Tongue (tissue), 2 donors: ENCODE results near the gene ANGPTL2. TPM values are rescaled to one million over a fixed set of nuclear protein-coding genes. Genes with fewer than 3 reads are reported as not detected.
A peak's percentile ranks its signal among the peaks of the same experiment; 100 is the strongest.

Source experiments
- DNase-seq: peaks from one replicate; pipeline ENCODE4 v3.0.0-alpha.2; 2015
- total RNA-seq: library from RNA; depleted of rRNA; stranded (reverse); fragments of >200 nt; gene quantifications from one replicate; pipeline ENCODE4 v1.2.3, GENCODE V29; 2014

Gene ANGPTL2
- total RNA-seq, 1 donor from 2014 or later = 78.1 TPM

DNA sequence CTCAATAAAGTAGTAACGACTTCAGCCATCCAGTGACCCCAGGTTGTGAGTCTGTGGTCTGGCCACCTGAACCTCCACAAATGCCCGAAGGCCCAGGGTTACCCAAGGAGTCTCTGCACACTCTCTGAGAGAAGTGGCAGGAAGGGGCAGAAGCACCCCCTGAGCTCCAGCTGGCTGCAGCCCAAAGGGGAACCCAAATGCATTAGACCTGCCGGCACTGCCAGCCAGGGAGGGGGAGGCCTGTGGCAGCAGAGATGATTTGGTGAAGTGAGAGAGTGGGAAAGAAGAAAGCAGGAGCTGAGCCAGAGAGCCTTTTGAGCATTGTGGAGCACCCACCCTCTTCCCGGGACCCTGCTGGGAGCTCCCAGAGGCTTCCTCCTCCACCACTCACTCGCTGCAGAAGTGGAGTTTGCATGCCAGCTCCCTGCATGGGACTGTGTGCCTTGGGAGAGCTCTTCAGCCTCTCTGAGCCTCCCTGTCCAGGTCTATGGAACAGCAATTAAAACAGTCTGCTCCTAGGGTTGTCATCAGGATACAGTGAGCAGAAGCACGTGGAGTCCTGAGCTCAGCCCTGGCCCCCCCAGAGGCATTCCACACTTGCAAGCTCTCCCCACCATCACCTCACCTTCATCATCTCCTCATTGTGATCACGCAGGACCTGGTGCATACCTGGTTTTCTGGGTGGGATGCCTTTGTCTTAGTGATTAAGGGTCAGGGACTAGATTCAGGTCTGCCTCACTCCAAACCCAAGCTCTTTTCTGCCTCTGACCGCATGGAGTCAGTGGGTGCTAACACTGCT, 13.8 kb upstream of the ANGPTL2 start:
- DNase-seq = no peak

DNA sequence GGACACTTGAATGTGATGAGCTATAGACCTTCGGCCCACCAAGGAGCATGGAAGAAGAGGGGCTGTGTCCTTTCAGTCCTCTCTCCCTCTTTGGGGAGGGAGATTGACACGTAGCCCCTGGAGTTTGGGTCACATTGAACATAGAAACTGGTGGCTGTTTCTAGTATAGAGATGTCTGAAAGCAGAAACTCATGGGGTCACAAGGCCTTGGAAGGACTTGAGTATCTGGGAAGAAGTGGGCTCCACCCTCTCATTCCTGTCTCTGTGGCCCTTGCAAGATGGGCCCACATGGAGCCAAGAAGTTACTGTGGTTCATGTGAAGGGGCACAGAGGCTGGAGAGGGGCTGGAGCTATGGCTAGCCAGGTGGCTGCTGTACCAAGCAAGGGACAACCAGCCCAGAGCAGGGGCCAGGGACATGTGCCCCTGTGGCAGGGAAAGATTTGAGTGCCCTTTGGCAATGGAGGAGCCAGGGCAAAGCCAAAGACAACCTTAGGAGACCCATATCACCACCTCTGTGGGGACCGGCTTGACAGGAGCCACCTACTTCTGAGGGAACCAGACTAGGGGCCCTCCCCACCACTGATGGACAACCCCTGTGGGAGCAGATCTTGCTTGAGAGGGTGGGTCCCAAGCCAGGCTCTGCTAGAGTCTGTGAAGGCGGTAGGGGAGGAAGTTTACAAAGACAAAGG, 12.8 kb upstream of the ANGPTL2 start:
- DNase-seq = no peak

DNA sequence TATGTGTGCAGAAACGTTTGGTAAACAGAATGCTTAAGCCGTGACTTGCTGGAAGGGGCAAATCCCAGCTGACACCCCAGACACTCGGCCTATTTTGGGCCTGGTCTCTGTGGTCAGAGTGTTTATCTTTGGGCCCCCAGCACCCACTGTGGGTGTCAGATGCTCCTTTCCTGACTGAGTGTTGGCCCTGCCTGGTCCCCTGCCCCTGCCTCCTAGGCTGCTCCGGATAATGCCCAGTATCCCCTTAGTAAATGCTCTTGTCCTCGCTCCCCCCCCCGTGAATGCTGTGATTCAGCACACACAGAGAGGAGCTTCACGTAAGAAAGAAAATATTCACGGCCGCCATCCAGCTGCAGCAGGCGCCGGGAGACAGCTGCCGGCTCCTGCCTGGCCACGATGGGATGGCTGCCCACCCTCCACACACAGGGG, 11.3 kb upstream of the ANGPTL2 start:
- DNase-seq = peak; percentile 92

DNA sequence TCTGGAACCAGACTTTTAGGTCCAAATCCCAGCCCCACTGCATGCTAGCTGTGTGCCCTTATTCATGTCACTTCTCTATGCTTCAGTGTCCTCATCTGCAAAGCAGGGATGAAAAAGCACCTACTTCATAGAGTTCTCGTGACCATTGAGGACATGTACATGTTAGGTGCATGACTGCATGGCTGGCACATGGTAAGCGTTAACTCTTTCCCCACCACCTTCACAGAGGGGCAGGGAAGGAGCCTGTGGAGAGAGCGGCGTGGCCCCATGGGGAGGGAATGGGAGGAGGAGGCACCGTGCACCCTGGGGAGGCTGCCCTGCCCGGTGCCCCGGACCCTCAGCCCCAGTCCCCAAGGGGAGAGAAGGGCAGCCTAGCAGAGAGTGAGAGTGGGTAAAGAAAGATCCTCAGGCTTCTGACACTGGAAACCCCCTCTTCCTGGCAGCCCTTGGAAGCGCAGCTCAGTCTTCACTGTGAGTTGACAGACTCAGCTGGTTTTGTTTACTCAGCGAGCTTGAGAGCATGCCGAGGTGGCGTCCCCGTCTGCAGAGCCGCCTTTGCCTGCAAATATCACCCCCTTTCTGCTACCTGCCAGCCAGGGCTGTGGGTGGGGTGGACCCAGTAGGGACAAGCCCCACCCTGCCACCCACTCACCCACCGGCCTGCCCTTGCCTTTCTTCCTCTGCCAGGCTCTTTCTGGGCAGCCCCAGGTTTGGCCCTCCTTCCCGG, 10.6 kb upstream of the ANGPTL2 start:
- DNase-seq = peak; percentile 79

DNA sequence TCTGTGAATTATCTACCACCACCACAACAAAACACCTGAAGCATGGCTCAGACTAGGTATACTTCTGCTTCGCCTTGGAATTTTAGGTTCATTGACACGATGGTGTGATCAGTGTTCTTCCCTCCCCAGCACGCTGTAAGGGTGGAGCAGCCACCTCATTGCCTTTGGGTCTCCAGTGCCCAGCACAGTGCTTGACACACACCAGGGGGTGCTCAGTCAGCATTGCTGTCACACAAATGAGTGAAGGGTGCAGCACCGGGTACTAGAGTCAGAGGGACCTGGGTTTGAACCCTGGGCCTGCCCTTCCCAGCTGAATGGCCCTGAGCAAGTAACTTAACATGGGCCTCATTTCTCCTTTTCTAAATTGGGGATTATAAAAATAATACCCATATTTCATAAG, 9.9 kb upstream of the ANGPTL2 start:
- no peak for DNase-seq

DNA sequence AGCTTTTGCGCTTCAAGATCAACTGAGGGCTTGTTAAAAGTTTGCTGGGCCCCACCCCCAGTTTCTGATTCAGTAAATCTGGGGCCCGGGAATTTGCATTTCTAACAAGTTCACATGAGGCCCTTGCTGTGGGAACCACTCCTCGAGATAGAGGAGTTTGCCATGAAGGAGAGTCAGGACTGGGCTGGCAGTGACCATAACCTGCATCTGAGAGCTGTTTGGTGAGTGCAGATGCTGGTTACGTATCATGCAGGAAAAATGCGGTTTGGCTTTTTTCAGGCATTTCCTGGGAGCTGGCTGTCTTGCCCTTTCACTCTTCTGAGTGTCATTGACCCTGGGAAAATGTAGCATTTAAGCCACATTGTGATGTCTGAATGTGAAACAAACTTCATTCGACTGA, 9.4 kb upstream of the ANGPTL2 start:
- no peak for DNase-seq

DNA sequence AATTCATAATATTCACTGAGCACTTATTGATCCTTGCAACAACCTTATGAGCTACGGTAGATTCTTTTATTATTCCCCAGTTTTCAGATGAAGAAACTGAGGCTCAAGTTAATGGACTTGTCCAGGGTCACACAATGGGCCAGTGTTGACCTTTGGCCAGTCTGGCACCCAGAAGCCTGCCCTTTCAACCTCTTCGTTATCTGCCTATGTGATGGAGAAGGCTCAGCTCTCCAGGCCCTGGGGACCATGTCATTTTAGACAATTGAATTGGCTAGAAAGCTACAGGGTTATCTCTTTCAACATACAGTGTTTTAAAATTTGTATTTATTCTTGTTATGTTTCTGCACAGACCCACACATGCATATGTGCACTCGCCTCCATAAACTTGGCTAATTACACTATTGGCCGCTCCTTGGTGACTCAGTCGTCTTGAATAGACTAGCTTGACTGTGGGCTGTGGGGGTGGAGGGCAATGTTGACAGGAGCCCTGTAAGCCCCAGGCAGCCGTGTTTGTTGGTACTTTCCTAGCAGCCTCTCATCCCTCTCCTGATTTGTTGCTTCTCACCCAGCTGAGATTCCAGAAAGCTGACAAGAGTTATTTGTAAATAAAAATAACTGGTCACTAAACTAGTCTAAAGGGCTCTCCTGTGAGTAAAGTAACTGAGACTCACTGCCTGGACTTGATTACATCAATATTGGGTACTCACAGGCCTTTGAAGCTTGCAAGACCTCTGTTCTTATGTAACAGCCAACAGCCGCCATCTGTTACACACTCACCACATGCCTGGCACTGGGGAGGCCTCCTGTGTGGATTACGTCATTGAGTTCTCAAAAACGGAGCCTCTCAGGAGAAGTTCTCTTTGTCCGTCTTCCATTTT, 8.5 kb upstream of the ANGPTL2 start:
- peak; percentile 94 for DNase-seq

DNA sequence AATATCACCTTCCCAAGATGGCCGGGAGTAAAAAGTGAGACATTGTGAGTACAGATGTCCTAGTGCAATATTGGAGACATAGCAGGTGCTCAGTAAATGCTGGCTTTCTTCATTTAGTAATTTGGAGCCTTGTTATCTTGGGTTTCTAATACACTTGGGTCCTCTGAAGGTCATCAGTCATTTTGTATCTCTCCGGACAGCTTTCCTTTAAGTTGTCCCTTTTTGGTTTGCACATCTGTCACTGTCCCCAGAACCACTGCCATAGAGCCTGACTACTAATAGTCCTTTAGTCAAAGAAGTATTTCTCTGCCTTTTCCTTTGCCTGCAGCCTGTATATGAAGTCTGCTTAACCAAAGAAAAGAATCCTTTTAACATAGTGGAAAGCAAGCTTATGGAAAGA, 7.8 kb upstream of the ANGPTL2 start:
- no peak for DNase-seq

DNA sequence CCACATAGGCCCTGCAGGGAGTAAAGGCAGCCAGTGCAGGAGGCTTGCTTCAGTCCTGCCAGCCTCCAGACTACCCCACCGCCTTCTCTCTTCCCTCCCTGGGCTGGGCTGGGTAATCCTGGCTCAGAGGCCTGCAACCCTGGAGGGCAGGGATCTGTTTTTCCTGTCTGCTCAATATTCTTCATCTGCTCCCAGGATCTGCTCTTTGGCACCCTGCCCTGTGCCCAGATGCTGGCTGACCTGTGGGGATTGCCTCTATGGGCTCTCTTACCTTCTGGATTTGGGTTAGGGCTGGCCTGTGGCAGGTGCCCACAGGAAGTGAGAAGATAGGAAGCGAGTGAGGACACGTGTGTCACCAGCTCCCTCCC, 7.3 kb upstream of the ANGPTL2 start:
- DNase-seq = no peak

DNA sequence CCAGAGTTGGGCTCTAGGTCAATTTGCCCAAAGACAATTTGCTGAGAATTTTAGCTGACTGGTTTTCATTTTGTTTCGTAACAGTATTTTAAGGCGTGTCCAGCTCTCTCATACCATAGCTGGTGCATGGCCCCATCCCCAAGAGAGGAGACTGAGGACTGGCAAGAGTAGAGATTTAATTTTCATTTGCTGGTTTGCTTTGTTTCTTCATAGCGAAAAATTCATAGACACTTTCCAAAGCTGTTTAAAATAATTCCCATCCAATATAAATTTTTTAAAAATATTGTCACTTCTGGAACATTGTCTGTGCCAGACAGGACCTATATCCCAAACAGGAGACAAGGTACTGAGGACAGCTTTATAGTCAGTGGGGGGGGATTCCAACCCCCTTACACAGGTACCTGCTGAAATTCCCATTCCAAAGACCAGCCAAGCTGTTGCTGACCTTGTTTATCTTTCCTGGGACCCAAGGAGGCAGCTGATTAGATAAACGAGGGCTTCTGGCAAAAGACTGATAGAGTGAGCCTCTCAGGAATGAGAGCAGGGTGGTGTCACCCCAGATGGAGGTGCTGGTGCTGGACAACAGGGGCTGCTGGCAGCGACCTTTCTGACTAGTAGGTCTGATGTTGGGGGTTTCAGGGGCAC, 6.8 kb upstream of the ANGPTL2 start:
- no peak for DNase-seq

DNA sequence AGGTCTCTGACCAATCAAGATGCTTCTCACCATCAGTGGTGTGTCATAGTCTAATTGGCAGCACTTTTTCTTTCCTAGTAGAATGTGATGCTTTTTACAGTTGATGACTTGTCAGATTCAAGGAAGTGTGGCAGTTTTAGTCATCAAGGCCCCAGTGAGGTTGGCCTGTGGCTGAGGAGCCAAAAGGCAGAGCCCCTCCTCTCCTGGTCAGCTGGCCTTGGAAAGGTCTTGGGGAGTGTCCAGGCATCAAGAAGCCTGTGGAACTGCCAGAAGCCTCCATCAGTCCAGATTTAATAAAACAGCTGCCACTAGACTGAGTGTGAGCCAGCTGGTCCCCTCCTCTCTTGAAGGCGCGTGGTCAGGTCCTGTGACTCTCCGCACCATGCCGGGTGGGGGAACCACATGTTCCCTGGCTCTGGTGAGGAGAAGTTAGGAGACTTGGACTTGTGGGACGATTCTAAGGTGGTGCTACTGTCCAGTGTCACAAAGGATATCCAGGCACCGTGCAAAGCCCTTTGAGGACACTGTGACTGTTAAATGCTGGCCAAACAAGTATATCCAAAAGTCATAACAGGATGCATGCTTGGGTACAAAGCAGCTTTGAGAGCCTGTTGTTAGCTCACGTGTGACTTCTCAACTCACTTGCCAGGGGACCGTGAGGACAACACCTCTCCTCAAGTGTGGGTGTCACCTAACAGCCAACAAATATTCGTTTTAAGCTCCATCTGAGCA, 6.1 kb upstream of the ANGPTL2 start:
- DNase-seq = peak; percentile 91

DNA sequence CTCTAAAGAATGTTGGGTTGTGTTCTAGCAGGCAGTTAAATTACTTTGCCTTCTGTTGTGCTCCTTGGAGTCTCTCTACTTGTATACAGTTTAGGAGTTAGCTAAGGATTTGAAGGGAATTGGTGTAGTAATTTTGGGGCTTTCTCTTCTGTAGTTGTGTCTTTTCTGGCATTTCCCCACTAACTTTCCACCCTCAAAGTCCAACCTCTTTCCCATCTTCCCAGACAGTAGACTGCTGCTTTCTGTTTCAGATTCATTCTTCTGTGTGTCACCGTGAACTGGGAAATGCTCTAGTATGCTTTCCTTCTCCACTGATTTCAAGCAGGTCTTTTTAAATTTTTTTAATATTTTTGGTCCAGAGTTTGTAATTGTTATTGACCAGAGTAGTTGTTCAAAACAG, 4.5 kb upstream of the ANGPTL2 start:
- no peak for DNase-seq

DNA sequence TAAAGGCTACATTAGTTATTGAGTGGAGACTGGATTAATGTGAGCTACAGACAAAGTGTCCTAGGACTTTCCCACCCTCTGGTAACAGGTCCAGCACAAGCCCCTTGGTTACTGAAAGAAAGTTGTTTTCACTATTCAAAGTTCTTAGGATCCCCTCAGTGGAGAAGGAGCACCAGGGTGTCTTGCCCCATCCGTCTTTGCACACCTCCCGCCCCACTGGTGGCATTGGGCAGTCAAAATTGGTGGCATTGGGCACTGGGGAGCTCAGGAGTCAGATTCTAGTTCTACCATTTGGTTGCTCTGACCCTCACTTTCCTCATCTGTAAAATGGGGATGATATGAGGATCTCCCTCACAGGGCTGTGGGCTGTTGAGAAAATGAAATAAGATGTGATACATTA, 2.4 kb upstream of the ANGPTL2 start:
- no peak for DNase-seq

DNA sequence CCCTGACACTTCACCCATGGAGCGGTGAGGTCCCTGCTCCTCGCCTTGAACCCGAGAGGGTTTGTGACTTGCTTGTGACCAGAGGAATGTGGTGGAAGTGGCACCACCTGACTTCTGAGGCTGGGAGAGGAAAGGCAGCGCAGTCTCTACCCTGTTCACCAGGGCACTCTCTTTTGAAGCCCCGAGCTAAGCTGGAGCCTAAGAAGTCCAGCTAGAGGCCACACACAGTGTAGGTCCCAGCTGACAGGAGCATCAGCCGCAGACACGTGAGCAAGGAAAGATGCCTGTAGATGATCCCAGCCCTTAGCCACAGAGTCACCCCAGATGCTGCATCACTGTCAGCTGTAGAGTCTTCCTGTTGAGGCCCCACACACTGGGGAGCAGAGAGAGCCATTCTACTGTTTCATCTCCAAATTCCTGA, 1.7 kb upstream of the ANGPTL2 start:
- no peak for DNase-seq

DNA sequence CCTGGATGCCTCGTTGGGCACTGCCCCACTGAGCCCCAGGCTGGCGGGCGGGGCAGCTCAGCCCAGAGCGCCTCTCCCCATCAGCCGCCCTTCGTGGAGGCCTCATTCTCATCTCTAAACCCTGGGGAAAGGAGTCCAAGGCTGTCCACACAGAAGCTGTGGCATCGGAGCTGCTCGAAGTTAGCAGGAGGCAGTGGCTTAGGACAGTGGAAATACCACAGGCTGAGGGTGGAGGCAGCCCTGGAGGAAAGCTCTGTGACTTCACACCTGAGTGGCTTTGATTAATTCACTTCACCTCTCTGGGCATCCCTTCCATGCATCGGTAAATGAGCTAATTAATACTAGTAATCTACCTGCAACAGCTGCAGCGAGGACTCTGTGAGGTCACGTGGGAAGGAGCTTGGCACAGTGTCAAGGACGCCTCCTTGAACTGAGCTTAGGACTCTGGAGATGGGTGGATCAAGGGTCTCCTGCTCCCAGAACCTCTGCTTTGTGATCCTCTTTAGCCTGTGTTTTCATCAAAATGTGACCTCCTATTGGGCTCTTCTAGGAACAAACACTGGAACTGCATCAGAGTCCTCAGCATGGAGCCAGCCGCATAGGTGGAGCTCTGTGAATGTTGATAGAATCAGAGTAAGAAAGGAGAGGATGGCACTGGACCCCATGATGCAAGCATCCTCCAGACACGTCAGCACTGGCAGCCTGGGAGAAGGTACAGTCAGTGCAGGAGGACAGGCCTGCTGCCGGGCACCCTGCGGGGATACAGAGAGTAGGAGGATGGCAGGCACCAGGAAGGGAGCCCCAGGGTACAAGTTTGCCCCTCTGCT, 842 bp upstream of the ANGPTL2 start:
- DNase-seq = peak; percentile 71

DNA sequence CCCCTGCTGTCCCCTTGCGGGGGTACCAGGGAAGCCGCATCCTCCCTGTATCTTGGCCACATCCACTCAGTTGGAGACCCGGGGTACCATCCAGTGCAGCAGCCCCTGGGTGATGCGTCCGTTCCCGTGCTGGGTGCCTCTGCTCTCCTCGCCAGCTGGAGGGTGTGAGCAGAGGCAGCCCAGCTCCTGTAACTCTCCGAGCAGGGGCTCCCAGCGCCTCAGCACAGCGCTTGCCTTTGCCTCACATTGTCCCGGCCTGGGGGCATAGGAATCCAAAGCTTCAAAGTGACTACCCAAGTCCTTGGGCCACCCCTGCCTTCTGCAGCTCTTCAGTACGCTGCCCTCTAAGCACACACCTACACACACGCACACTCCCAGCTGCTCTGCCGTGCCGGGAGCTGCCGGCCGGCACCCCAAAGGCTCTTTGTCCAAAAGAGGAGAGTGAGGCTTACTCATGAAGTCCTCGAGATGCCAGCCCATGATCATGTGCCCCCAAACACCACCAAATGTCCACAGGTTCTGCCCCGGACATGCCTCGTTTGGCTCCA, 733 bp downstream of the ANGPTL2 start:
- DNase-seq = peak; percentile 46

DNA sequence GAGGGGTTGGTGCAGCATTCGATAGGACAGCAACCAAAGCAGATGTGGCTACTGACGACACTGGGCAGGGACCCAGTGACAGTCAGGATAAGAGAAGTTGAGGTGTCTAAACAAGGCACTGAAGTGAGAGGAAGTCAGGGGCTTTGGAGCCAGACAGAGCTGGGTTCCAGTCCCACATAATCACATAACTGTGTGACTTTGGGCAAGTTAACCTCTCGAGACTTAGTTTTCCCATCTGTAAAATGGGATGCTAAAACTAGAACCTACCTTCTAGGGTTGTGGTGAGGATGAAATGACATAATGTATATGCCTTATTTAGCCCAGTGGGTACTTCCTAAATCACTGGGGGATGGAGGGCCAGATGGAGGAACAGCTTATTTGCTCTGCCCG, 3.1 kb downstream of the ANGPTL2 start:
- DNase-seq = no peak

DNA sequence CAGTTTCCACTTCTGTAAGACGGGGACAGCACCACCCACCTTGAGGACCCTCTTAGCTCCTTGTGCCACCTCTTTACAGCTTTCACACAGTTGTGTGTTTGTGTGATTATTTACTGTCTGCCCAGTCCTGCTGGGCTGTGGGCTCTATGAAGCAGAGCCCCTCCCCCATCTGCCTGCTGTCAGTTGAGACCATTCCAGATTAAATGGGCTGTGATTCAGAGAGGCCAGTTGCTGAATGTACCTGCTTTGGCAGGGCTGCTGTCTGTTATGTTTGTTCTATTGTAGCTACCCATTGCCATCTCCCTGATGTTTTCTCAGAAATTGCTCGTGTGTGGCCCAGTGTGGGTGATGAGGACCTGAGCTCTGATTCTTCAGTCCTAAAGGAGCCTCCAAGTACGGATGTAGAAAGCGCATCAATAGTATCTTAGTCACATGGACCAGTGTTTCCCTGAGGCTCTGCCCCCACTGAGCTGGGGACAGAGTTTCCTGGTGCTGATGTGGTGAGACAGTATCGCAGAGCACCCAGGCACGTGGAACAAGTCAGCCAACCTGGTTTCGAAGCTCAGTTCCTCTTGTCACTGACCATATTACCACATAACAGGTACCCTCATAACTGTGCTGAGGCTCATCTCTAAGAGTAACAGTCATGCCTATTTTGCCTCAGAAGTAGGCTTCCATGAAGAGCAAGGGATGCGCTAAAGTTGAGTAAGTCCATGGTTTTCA, 3.7 kb downstream of the ANGPTL2 start:
- no peak for DNase-seq

DNA sequence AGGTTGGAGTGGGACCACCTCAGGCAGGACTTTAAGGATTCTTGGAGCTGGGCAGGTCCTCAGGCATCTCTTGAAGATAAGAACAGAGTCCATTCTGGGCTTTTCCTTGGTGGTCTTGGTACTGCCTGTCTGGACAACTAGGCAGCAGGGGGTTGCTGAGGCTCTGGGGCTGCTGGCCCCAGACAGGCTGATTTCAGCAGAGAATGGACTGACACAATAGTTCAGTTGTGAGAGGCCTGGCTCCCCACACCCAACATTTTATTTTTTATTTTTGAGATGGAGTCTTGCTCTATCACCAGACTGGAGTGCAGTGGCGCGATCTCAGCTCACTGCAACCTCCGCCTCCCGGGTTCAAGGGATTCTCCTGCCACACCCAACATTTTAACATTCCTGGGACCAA, 4.6 kb downstream of the ANGPTL2 start:
- no peak for DNase-seq
